Right lobe of liver (tissue), 6 donors: ENCODE measurements around the gene SYT14. TPM values are rescaled to one million over a fixed set of nuclear protein-coding genes. Genes with fewer than 3 reads are reported as not detected.
"Not testable (repeated sequence)": the region's sequence is repeated elsewhere in the genome, so short reads cannot be mapped to it uniquely, and the experiment has no call there.

Experiments
- ATAC-seq, 4 donors: fragments of 200-7000 bp; cut with Tn5 transposase; one replicate each; pipeline ENCODE4 v1.9.1; 2020; ENCODE audit warnings: mild to moderate bottlenecking in 4 of 4, moderate library complexity in 4 of 4
- DNase-seq, 3 donors: peaks; one replicate each; pipeline ENCODE4 v3.0.0-alpha.2; 2020
- H3K27ac ChIP-seq, 3 donors: fragments of 200-600 bp; one replicate each; pipeline ENCODE4 v1.8.0; 2022
- H3K27me3 ChIP-seq, 2 donors: fragments of 200-600 bp; one replicate each; pipeline ENCODE4 v1.8.0; 2022
- H3K36me3 ChIP-seq, 4 donors: fragments of 200-600 bp; sonication (generic) in 1 of 4; one replicate each; pipeline versions ENCODE4 v1.5.1 to v1.8.0; 2017 to 2022; ENCODE audit warnings: control low read depth in 1 of 4
- H3K4me1 ChIP-seq, 4 donors: fragments of 200-600 bp; sonication (generic) in 1 of 4; one replicate each; pipeline versions ENCODE4 v1.5.1 to v1.8.0; 2017 to 2022; ENCODE audit warnings: control low read depth in 1 of 4
- H3K4me3 ChIP-seq, 3 donors: fragments of 200-600 bp; one replicate each; pipeline ENCODE4 v1.8.0; 2022
- H3K9me3 ChIP-seq, 4 donors: fragments of 200-600 bp; sonication (generic) in 1 of 4; one replicate each; pipeline versions ENCODE4 v1.5.1 to v1.8.0; 2017 to 2022; ENCODE audit warnings: control low read depth in 1 of 4
- CTCF ChIP-seq, 4 donors: fragments of 200-600 bp in 3 of 4; fragments of 450-650 bp in 1 of 4; IDR thresholded peaks; one replicate each; pipeline versions ENCODE4 v1.5.1 to v1.8.0; 2016 to 2022; ENCODE audit warnings: antibody characterized with exemption in 4 of 4, mild to moderate bottlenecking in 2 of 4
- POLR2A ChIP-seq: fragments of 450-650 bp; IDR thresholded peaks from one replicate; pipeline ENCODE4 v1.6.1; 2017; ENCODE audit warnings: antibody characterized with exemption, mild to moderate bottlenecking
- whole genome bisulfite sequencing: methylation state at CpG from one replicate; pipeline ENCODE4 v1.1.6; 2018; ENCODE audit warnings: low coverage, low lambda C conversion rate; ENCODE audit not compliant: insufficient coverage; ENCODE audit errors: missing lambda C conversion rate; 5-methylcytosine and 5-hydroxymethylcytosine counted together
- intact Hi-C, 2 donors: fragments of 100-400 bp; cut with DNase I; formaldehyde crosslinking; loops; one replicate each; pipeline versions ENCODE4 v1.11.2 to v1.14.1; 2022
- total RNA-seq, 6 experiments: library from RNA; depleted of rRNA in 2 of 6; stranded (reverse); fragments of >200 nt in 2 of 6; fragmentation: NEBNext Ultra II Directional in 3 of 6; extraction: Animal tissue kit (Norgen Biotek cat#: 25700) in 3 of 6; gene quantifications; one replicate each; pipeline versions ENCODE4 v1.1.0 to v1.2.4, GENCODE V29; 2016 to 2023
- donor health status: DM: no; HTN: yes; CAD: no.
- donor health status: DM: no; HTN: no; CAD: no.
- donor health status: DM: no; HTN: no; CAD: no.
- donor health status: DM: no; HTN: yes; CAD: no.
- donor health status: DM: no; HTN: yes; CAD: no.

SYT14 gene
- total RNA-seq, 6 experiments from 2014 or later, result not detected

- H3K36me3 ChIP-seq, result no peaks in the 10 kb centered on the region
- H3K4me1 ChIP-seq, result no peaks in the 10 kb centered on the region
- H3K27me3 ChIP-seq, result peaks cover 0 to 4% of the 10 kb centered on the region in 2 donors
- ATAC-seq (no peak), DNase-seq (no peak)
- intact Hi-C loops, result no loop called here
- H3K27ac ChIP-seq, result no peak overlapping the region
- H3K4me3 ChIP-seq, result no peak overlapping the region
- H3K9me3 ChIP-seq, result no peaks in the 10 kb centered on the region
- WGBS, result 61% methylated on average over 2 of the region's 2 CpGs
- no peak for TF ChIP-seq CTCF (IDR thresholded peaks at IDR 0.05)
Observed at GRCh38 chr1:209959623-209960022, 21.6 kb downstream of the SYT14 start.

- no peak overlapping the region for H3K27ac ChIP-seq
- DNase-seq, result no peak
- intact Hi-C loops, result no loop called here
- ATAC-seq, result no peak
- H3K36me3 ChIP-seq, result no peaks in the 10 kb centered on the region
- H3K4me3 ChIP-seq, result no peak overlapping the region
- H3K27me3 ChIP-seq, result peaks cover 0 to 4% of the 10 kb centered on the region in 2 donors
- TF ChIP-seq POLR2A, result no peak
- 15% methylated on average over 2 of the region's 2 CpGs for WGBS
- no peaks in the 10 kb centered on the region for H3K4me1 ChIP-seq
- H3K9me3 ChIP-seq, result no peaks in the 10 kb centered on the region
Observed at GRCh38 chr1:209960926-209961325, 22.9 kb downstream of the SYT14 start.

- no peak for DNase-seq
- 63% methylated on average over 4 of the region's 4 CpGs for WGBS
- intact Hi-C loops, result no loop called here
- no peak for ATAC-seq
- no peak overlapping the region for H3K4me3 ChIP-seq
- TF ChIP-seq CTCF (IDR thresholded peaks at IDR 0.05), result no peak
- TF ChIP-seq POLR2A, result no peak
- H3K36me3 ChIP-seq, result no peaks in the 10 kb centered on the region
- H3K9me3 ChIP-seq, result no peaks in the 10 kb centered on the region
- H3K27me3 ChIP-seq, result peaks cover 0 to 4% of the 10 kb centered on the region in 2 donors
- H3K4me1 ChIP-seq, result no peaks in the 10 kb centered on the region
- no peak overlapping the region for H3K27ac ChIP-seq
Observed at GRCh38 chr1:209962388-209962787, 24.4 kb downstream of the SYT14 start.

GRCh38 chr1:209962856-209963255, 24.8 kb downstream of the SYT14 start:
- no peak for TF ChIP-seq POLR2A
- no peak for TF ChIP-seq CTCF (IDR thresholded peaks at IDR 0.05)
- no peak for DNase-seq
- Histone ChIP-seq H3K4me1 (no peaks in the 10 kb centered on the region), H3K36me3 (no peaks in the 10 kb centered on the region), H3K4me3 (no peak overlapping the region), H3K27me3 (peaks cover 0 to 4% of the 10 kb centered on the region in 2 donors), H3K27ac (no peak overlapping the region), H3K9me3 (no peaks in the 10 kb centered on the region)
- ATAC-seq, result no peak
- intact Hi-C loops, result no loop called here
- 56% methylated on average over 1 of the region's 1 CpG for WGBS

- ATAC-seq (peak; percentile 47 to 58 (median 54)), DNase-seq (no peak)
- no peaks in the 10 kb centered on the region for H3K4me1 ChIP-seq
- intact Hi-C loops, result no loop called here
- H3K27me3 ChIP-seq, result no peaks in the 10 kb centered on the region
- H3K9me3 ChIP-seq, result no peaks in the 10 kb centered on the region
- H3K4me3 ChIP-seq, result no peak overlapping the region
- H3K36me3 ChIP-seq, result no peaks in the 10 kb centered on the region
- TF ChIP-seq POLR2A (no peak), CTCF (IDR thresholded peaks at IDR 0.05) (no peak)
- WGBS, result 45% methylated on average over 9 of the region's 9 CpGs
- no peak overlapping the region for H3K27ac ChIP-seq
Observed at GRCh38 chr1:209965996-209966395, 28.0 kb downstream of the SYT14 start.

- H3K27ac ChIP-seq, H3K27me3 ChIP-seq, H3K4me1 ChIP-seq, ATAC-seq, H3K4me3 ChIP-seq, intact Hi-C loops, H3K36me3 ChIP-seq, DNase-seq, H3K9me3 ChIP-seq: not testable (repeated sequence)
- 71% methylated on average over 4 of the region's 14 CpGs for WGBS
Observed at GRCh38 chr1:209978721-209979120, 40.7 kb downstream of the SYT14 start.
